GM10847 (cell line): ENCODE measurements around the gene GCLC.

Source experiments
- POLR2A ChIP-seq: IDR thresholded peaks from 2 replicates; pipeline ENCODE4 v1.6.1; 2011; ENCODE audit not compliant: insufficient read length; ENCODE audit errors: extremely low read depth

GCLC gene

GRCh38 chr6:53486679-53487078 is 58.2 kb downstream of the GCLC start:
- TF ChIP-seq POLR2A: no peak

- TF ChIP-seq POLR2A: no peak
These were observed 60.2 kb downstream of the GCLC start for GRCh38 chr6:53484476-53485280.

GRCh38 chr6:53483423-53484353 is 61.2 kb downstream of the GCLC start:
- TF ChIP-seq POLR2A: no peak

- no peak for TF ChIP-seq POLR2A
These were observed 63.6 kb downstream of the GCLC start for GRCh38 chr6:53481323-53481722.

- TF ChIP-seq POLR2A: no peak
These were observed 65.0 kb downstream of the GCLC start for GRCh38 chr6:53479871-53480270.

GRCh38 chr6:53476964-53477363 is 67.9 kb downstream of the GCLC start:
- TF ChIP-seq POLR2A: no peak

GRCh38 chr6:53474010-53474409 is 70.9 kb downstream of the GCLC start:
- no peak for TF ChIP-seq POLR2A

GRCh38 chr6:53469163-53469562 is 75.7 kb downstream of the GCLC start:
- no peak for TF ChIP-seq POLR2A

GRCh38 chr6:53466257-53466656 is 78.6 kb downstream of the GCLC start:
- TF ChIP-seq POLR2A: no peak

GRCh38 chr6:53465732-53466131 is 79.2 kb downstream of the GCLC start:
- no peak for TF ChIP-seq POLR2A

- TF ChIP-seq POLR2A: no peak
These were observed 79.9 kb downstream of the GCLC start for GRCh38 chr6:53464927-53465460.

GRCh38 chr6:53464483-53464882 is 80.4 kb downstream of the GCLC start:
- no peak for TF ChIP-seq POLR2A

GRCh38 chr6:53461696-53462095 is 83.2 kb downstream of the GCLC start:
- no peak for TF ChIP-seq POLR2A

- no peak for TF ChIP-seq POLR2A
These were observed 83.8 kb downstream of the GCLC start for GRCh38 chr6:53461041-53461656.

- no peak for TF ChIP-seq POLR2A
These were observed 86.6 kb downstream of the GCLC start for GRCh38 chr6:53458105-53458866.
